ENCODE results near the gene PDCD4. TPM values are rescaled to one million over a fixed set of nuclear protein-coding genes. Genes with fewer than 3 reads are reported as not detected.

The PDCD4 gene
- total RNA-seq, 4 donors from 2014 or later = 98.3 to 724 (median 511) TPM

DNA sequence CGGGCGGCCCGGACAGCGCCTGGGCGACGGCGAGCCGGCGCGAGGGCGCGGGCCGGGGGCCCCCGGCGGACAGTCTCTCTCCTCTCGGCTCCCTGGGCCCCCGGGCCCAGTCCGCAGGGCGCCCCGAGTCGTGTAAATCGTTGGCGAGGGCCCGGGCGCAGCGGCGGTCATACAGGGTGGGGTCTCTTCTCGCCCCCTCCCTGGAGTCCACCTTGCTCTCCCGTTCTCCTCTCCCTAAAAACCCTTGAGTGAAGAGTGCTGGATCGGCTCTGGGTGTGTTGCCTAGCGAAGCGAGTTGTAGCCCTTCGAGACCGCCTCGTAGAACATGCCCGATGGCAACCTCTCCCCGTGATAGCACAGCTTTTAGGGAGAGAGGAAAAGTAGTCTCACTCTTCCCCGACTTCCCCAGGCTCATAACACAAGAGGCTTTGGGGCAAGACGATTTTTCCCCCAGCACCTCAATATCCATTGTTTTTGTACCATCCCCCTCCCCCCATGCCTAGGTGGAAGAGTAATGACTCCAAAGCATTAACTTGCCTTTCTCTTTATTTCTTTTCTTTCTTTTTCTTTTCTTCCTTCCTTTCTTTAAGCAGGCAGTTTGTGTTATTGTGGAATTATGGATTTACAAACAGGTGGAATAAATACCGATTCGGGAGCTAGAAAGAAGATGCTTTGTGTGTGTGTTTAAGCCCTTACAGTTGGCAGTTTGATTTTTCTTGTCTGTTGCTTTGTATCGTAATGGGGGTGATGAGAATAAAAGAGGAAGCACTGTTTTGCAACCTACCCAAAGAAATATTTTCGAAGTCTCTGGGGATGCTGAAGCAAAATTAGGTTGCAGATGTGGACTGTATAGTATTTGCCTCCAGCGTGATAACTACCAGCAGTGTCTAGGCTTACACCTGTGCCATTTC, 48.5 kb downstream of the PDCD4 start:
- Histone ChIP-seq H3K4me3 (peak overlapping the region; percentile 75 to 92 (median 86)), H3K4me1 (peaks cover 16 to 54% (median 30%) of the 10 kb centered on the region in 4 donors), H3K9me3 (no peaks in the 10 kb centered on the region), H3K27me3 (no peaks in the 10 kb centered on the region), H3K27ac (peak overlapping the region; percentile 98 to 100 (median 98)), H3K36me3 (no peaks in the 10 kb centered on the region)
- in situ Hi-C loops (cut with MboI; ENCODE audit: low pct_ligation_motif_present in 1 of 4, low pct_unique_long_range_greater_than_20kb in 1 of 4, low sequenced_read_pairs in 3 of 4) (loop anchor here in 2 of 4 donors (25.0 kb wide), 2 partner anchors 308 to 333 kb away; no protein-coding TSS in a partner anchor), intact Hi-C loops (cut with DNase I; ENCODE audit: low total_unique reads) (no loop called here)
- 0% methylated on average over 2 to 18 of the region's 44 CpGs for WGBS, 2 donors (ENCODE audit: low coverage in 1 of 2)
- TF ChIP-seq POLR2AphosphoS5 (IDR thresholded peaks at IDR 0.05) = peak in 1 of 3 donors; percentile 11
- no peak for TF ChIP-seq POLR2A (IDR thresholded peaks at IDR 0.05)
- TF ChIP-seq, protein P1, sequence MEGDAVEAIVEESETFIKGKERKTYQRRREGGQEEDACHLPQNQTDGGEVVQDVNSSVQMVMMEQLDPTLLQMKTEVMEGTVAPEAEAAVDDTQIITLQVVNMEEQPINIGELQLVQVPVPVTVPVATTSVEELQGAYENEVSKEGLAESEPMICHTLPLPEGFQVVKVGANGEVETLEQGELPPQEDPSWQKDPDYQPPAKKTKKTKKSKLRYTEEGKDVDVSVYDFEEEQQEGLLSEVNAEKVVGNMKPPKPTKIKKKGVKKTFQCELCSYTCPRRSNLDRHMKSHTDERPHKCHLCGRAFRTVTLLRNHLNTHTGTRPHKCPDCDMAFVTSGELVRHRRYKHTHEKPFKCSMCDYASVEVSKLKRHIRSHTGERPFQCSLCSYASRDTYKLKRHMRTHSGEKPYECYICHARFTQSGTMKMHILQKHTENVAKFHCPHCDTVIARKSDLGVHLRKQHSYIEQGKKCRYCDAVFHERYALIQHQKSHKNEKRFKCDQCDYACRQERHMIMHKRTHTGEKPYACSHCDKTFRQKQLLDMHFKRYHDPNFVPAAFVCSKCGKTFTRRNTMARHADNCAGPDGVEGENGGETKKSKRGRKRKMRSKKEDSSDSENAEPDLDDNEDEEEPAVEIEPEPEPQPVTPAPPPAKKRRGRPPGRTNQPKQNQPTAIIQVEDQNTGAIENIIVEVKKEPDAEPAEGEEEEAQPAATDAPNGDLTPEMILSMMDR (IDR thresholded peaks at IDR 0.05) = no peak
- no peak for TF ChIP-seq EP300 (IDR thresholded peaks at IDR 0.05; ENCODE audit: low read depth)
- peak; percentile 34 for DNase-seq

DNA sequence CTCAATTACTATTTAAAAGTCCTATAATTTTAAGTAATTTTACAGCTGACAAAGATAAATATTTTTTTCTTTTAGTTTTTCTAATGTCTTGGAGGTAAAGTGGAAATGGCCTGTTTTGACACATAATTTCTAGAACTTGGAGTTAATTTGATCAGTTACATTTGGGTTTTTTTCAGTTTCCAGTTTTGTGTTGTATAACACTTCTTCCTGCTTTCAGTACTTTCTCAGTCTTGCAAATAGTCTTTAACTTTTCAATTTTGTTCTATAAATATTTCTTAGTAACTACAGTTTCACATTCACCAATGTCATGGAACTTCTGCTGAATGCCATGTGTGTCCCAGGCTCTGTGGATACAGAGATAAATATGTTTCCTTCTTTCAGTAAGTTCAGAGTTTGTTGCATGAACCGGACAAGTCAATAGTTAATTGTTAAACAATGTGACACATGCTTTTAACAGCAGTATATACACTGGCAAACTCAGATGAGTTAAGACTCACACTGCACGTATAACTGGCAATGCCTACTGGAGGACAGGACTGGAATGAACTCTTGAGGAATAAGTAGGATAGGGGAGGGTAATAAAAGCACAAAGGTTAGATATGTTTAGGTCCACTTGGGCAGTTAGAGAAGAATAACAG, 52.2 kb downstream of the PDCD4 start:
- peak overlapping the region in 2 of 4 donors; percentile 24 to 30 for H3K27ac ChIP-seq
- no peak for DNase-seq
- no peaks in the 10 kb centered on the region for H3K36me3 ChIP-seq
- H3K27me3 ChIP-seq = no peaks in the 10 kb centered on the region
- H3K4me3 ChIP-seq = no peak overlapping the region
- WGBS, 2 donors (ENCODE audit: low coverage in 1 of 2) = 11 to 20% methylated on average over 2 of the region's 2 CpGs
- intact Hi-C loops (cut with DNase I; ENCODE audit: low total_unique reads) (no loop called here), in situ Hi-C loops (cut with MboI; ENCODE audit: low pct_ligation_motif_present in 1 of 4, low pct_unique_long_range_greater_than_20kb in 1 of 4, low sequenced_read_pairs in 3 of 4) (loop anchor here in 2 of 4 donors (25.0 kb wide), 2 partner anchors 312 to 337 kb away; no protein-coding TSS in a partner anchor)
- peaks cover 10 to 54% (median 25%) of the 10 kb centered on the region in 4 donors for H3K4me1 ChIP-seq
- TF ChIP-seq EP300 (IDR thresholded peaks at IDR 0.05; ENCODE audit: low read depth) (no peak), POLR2A (IDR thresholded peaks at IDR 0.05) (no peak), POLR2AphosphoS5 (IDR thresholded peaks at IDR 0.05) (no peak)
- TF ChIP-seq, protein P1 (IDR thresholded peaks at IDR 0.05) = no peak
- no peaks in the 10 kb centered on the region for H3K9me3 ChIP-seq

DNA sequence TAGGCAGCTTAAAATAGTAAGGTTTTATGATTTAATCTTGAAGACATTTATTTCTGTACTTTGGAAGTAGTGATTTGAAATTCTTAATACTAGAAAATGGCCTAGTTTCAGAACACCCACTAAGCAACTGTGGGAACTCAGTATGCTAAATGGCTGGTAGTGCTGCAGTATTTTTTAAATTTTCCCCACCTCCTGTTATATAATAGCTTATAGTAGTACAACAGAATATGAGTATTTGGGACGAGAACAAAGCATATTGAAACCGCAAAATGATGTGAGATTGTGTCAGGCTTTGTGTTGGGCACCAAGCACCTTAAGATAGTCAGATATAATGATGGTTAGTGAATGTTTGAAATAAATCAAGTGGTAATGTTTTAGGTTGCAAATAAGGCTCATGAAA, 55.7 kb downstream of the PDCD4 start:
- Histone ChIP-seq H3K9me3 (no peaks in the 10 kb centered on the region), H3K4me3 (no peak overlapping the region), H3K36me3 (no peaks in the 10 kb centered on the region), H3K27me3 (no peaks in the 10 kb centered on the region), H3K4me1 (peaks cover 8 to 53% (median 28%) of the 10 kb centered on the region in 4 donors), H3K27ac (no peak overlapping the region)
- intact Hi-C loops (cut with DNase I; ENCODE audit: low total_unique reads) (no loop called here), in situ Hi-C loops (cut with MboI; ENCODE audit: low pct_ligation_motif_present in 1 of 4, low pct_unique_long_range_greater_than_20kb in 1 of 4, low sequenced_read_pairs in 3 of 4) (no loop called here)
- TF ChIP-seq EP300 (IDR thresholded peaks at IDR 0.05; ENCODE audit: low read depth) (no peak), POLR2AphosphoS5 (IDR thresholded peaks at IDR 0.05) (no peak), POLR2A (IDR thresholded peaks at IDR 0.05) (no peak)
- TF ChIP-seq, protein P1 (IDR thresholded peaks at IDR 0.05) = no peak
- WGBS, 2 donors (ENCODE audit: low coverage in 1 of 2) = 81 to 95% methylated on average over 2 of the region's 2 CpGs
- DNase-seq = no peak

DNA sequence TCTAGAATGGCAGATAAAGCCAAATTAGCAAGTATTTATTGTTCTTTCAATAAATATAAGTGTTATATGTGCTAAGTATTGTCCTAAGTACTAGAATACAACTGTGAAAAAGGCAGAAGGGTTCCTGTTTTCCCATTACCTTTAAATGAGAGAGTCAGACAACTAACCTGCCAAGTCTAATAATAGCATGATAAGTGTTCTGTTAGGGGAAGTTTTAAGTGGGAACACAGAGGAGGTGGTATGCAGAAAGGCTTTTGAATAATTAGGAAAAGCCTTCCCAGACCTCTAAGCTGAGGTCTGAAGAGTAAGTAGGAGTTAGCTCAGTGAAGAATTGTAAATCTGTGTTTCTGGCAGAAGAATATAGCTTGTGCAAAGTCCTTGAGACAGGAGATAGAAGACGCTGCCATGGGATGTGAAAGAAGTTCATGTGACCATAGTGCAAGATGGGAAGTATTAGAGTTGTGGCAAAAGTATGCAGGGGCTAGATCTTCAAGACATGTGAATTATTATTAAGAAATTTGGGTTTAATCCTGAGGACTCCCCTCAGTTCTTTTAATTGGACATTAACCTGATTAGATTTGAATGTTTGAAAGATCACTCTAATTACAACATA, 60.1 kb downstream of the PDCD4 start:
- no peak for DNase-seq
- H3K27me3 ChIP-seq = no peaks in the 10 kb centered on the region
- H3K4me1 ChIP-seq = peaks cover 0 to 29% (median 18%) of the 10 kb centered on the region in 4 donors
- TF ChIP-seq, protein P1 (IDR thresholded peaks at IDR 0.05) = no peak
- TF ChIP-seq POLR2AphosphoS5 (IDR thresholded peaks at IDR 0.05) = no peak
- no peak for TF ChIP-seq EP300 (IDR thresholded peaks at IDR 0.05; ENCODE audit: low read depth)
- no peak for TF ChIP-seq POLR2A (IDR thresholded peaks at IDR 0.05)
- H3K27ac ChIP-seq = no peak overlapping the region
- H3K4me3 ChIP-seq = no peak overlapping the region
- intact Hi-C loops (cut with DNase I; ENCODE audit: low total_unique reads) = no loop called here
- in situ Hi-C loops (cut with MboI; ENCODE audit: low pct_ligation_motif_present in 1 of 4, low pct_unique_long_range_greater_than_20kb in 1 of 4, low sequenced_read_pairs in 3 of 4) = no loop called here
- no peaks in the 10 kb centered on the region for H3K9me3 ChIP-seq
- H3K36me3 ChIP-seq = no peaks in the 10 kb centered on the region
- 54 to 76% methylated on average over 1 of the region's 1 CpG for WGBS, 2 donors (ENCODE audit: low coverage in 1 of 2)

Measured in transverse colon (tissue), 4 donors.